Bronchial epithelial cell (primary cell): ENCODE data around the gene ERVH48-1. TPM values are rescaled to one million over a fixed set of nuclear protein-coding genes. Genes with fewer than 3 reads are reported as not detected.
"Not testable (repeated sequence)": the region's sequence is repeated elsewhere in the genome, so short reads cannot be mapped to it uniquely, and the experiment has no call there.

Experiments used
- DNase-seq: peaks from one replicate; pipeline ENCODE4 v3.0.0-alpha.2; 2010; ENCODE audit warnings: low read depth
- FAIRE-seq: peaks from 2 replicates; lab custom pipeline; 2011; peaks lifted over from hg19 to GRCh38; lab: Jason Lieb, UNC
- H3K27me3 ChIP-seq: 2 replicates; pipeline ENCODE4 v1.5.1; 2011; ENCODE audit warnings: low read length; ENCODE audit not compliant: control insufficient read depth, insufficient read depth
- H3K36me3 ChIP-seq: 2 replicates; pipeline ENCODE4 v1.5.1; 2011; ENCODE audit warnings: low read length; ENCODE audit not compliant: control insufficient read depth, insufficient read depth
- H3K4me3 ChIP-seq: 2 replicates; pipeline ENCODE4 v1.5.1; 2011; ENCODE audit warnings: mild to moderate bottlenecking, low read depth, low read length, control low read depth
- CTCF ChIP-seq: IDR thresholded peaks from 2 replicates; pipeline ENCODE4 v1.5.1; 2011; ENCODE audit warnings: mild to moderate bottlenecking, moderate library complexity, low read length, control low read depth, inconsistent platforms; ENCODE audit not compliant: insufficient read depth, severe bottlenecking
- total RNA-seq: library from RNA; depleted of rRNA; stranded (reverse); fragments of >200 nt; gene quantifications from 2 replicates; pipeline ENCODE4 v1.2.1, GENCODE V29; 2014

The ERVH48-1 gene
- total RNA-seq, 1 donor from 2014 or later = not detected

GRCh38 chr21:42931560-42932235 lies 6.3 kb upstream of the ERVH48-1 start:
- H3K4me3 ChIP-seq = no peak overlapping the region
- no peaks in the 10 kb centered on the region for H3K36me3 ChIP-seq
- FAIRE-seq (no peak), DNase-seq (no peak)
- no peak for TF ChIP-seq CTCF
- no peaks in the 10 kb centered on the region for H3K27me3 ChIP-seq

- no peaks in the 10 kb centered on the region for H3K36me3 ChIP-seq
- DNase-seq (no peak), FAIRE-seq (no peak)
- no peak overlapping the region for H3K4me3 ChIP-seq
- no peaks in the 10 kb centered on the region for H3K27me3 ChIP-seq
- no peak for TF ChIP-seq CTCF
Measured at GRCh38 chr21:42929969-42930368, 4.5 kb upstream of the ERVH48-1 start.

- not testable (repeated sequence) for H3K36me3 ChIP-seq, DNase-seq, H3K4me3 ChIP-seq, FAIRE-seq, H3K27me3 ChIP-seq
Measured at GRCh38 chr21:42927474-42928200, 2.2 kb upstream of the ERVH48-1 start.

- H3K27me3 ChIP-seq = no peaks in the 10 kb centered on the region
- no peaks in the 10 kb centered on the region for H3K36me3 ChIP-seq
- no peak for DNase-seq
- no peak overlapping the region for H3K4me3 ChIP-seq
- FAIRE-seq = no peak
- TF ChIP-seq CTCF = no peak
Measured at GRCh38 chr21:42924433-42924751, 1.0 kb downstream of the ERVH48-1 start.

- FAIRE-seq = no peak
- Histone ChIP-seq H3K27me3 (no peaks in the 10 kb centered on the region), H3K36me3 (no peaks in the 10 kb centered on the region), H3K4me3 (no peak overlapping the region)
- TF ChIP-seq CTCF = peak; percentile 85
- DNase-seq = peak; percentile 81
Measured at GRCh38 chr21:42923553-42924432, 1.6 kb downstream of the ERVH48-1 start.

- DNase-seq (no peak), FAIRE-seq (no peak)
- Histone ChIP-seq H3K36me3 (no peaks in the 10 kb centered on the region), H3K27me3 (no peaks in the 10 kb centered on the region), H3K4me3 (no peak overlapping the region)
- no peak for TF ChIP-seq CTCF
Measured at GRCh38 chr21:42922918-42923317, 2.5 kb downstream of the ERVH48-1 start.
